Activated CD8-positive, alpha-beta memory T cell treated with anti-CD3 and anti-CD28 coated beads, Interleukin-2, amount 50 U/mL, for 1 hour (primary cell): Measurements from ENCODE around the gene TBC1D4.
"Not testable (repeated sequence)": the region's sequence is repeated elsewhere in the genome, so short reads cannot be mapped to it uniquely, and the experiment has no call there.

Source experiments
- DNase-seq: peaks from one replicate; pipeline ENCODE4 v3.0.0-alpha.2; 2020; ENCODE audit errors: extremely low read depth

TBC1D4 gene

DNA sequence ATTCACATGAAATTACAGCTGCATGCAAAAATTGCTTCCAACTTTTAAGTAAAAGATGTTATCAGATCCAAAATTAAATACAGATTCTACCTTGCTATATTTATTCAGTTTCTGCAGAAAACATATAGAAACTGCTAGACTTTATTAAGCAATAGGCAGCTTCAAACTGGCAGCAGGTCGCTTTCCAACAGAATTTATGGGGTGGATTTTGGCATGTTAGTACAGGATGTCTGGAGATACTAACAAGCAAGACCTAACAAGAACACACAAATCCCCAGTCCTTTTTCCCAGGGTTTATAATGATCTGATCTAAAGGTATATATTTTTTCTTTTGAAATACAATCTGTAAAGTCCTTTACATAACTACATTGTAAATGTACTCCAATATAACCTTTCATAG, 27.5 kb downstream of the TBC1D4 start:
- no peak for DNase-seq

DNA sequence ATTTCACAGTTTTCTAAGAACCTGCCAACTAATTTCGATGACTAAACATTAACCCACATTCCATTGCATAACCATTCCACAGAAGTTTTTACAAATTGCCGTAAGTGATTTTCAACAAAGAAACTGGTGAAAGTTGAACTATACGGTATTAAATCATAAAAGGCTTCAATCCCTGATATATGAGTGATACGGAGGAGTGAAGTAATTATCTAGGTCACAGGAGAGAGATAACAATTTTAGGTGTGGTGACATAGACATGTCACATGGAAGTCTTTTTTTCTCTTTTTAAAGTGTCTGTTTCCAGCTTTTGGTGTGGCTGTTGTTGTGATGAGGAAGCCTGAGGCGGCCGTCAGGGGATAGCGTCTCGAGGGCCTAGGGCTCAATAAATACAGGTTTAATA, 29.4 kb downstream of the TBC1D4 start:
- no peak for DNase-seq

DNA sequence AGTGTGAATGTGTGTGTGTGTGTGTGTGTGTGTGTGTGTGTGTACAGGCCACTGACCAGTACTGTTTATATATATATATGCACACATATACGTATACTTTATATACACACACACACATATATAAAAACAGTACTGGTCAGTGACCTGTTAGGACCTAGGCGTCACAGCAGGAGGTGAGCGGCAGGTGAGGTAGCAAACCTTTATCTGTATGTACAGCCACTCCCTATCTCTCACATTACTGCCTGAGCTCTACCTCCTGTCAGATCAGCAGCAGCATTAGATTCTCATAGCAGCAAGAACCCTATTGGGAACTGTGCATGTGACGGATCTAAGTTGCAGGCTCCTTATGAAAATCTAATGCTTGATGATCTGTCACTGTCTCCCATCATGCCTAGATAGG, 34.5 kb downstream of the TBC1D4 start:
- no peak for DNase-seq

DNA sequence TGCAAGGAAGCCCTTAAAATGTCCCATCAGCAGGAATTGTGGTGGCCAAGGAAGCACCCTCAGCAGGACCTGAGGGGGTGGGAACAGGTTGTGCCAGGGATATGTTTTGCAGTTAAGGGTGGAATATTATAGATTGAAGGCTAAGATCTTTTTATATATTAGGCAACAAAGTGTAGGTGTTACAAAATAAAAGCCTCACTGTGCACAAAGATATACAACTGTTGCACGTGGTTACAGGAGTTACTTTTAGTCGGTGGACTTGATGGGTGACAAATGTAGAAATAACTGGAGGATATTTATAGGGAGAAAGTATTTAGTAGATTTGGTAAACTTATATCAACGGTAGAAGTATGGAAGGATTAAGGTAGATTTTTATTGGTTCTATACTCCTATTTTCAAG, 35.1 kb downstream of the TBC1D4 start:
- DNase-seq, result no peak

DNA sequence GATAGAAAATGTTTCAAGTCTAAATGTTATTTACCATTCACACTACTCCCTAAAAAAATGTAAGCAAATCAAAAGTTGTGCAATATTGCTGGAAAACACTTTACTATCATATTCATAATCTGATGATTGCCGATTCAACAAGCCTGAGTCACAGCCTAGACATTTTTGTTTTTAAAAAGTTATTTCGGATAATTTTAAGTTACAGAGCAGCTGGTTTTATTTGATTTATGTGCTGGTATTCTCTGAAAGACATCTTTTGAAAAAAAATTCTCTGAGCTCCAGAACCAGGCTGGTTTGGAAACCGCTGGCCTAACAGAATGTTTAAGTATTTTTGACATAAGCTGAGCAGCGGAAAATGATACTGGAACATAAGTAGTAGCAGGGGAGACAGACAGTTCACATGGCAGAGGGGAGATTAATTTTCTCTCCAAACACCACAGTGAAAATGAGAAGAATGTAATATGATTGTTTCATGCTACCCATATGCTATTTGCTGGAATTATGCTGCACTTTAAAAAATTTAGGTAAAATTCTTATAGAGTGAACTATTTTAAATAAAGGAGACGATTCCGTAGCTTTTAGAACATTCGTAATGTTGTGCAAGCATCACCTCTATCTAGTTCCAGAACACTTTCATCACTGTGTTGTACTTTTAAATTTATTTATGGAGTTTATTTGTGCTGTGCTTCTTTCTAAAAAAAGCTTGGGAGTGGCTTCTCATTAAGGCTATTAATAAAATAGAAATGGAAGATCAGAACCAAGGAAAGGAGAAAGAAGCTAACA, 36.1 kb downstream of the TBC1D4 start:
- no peak for DNase-seq

DNA sequence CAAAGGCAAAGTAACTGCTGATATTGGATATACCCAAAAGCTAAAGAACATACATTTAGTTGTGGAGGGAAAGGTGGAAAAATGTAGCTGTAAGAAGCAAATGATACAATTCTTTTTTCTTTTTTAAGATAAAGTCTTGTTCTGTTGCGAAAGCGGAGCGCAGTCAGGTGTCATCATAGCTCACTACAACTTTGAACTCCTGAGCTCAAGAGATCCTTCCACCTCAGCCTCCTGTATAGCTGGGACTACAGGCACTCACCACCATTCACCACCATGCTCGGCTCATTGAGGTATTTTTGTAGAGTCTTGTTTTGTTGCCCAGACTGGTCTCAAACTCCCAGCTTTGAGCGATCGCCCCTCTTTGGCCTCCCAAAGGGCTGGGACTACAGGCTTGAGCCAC, 38.0 kb downstream of the TBC1D4 start:
- no peak for DNase-seq

DNA sequence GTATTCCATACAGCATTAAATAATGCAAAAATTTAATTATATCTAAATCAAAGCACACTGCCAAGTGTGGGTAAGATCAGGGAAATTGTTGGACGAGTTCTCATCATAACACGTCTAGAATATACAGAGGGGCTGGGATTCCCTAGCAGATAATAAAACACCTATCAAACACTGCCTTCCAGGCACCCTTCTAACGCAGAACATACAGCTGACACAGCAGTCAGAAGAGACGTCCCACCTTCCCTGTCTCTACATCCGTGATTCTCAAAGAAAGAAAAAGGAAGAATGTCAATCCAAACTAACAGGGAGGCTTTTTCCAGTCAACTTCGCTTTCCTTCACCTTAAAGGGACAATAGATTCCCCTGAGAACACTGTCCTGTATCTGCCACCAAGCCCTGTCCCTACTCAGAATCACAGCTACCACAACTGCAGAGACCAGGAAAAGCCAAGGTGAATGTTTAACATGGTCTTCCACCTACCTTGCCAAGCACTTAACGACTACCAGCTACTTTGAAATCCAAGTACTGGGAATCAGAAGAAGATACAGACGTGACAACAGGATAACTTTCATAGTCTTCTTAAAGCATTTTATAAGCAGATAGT, 38.5 kb downstream of the TBC1D4 start:
- DNase-seq, result no peak

DNA sequence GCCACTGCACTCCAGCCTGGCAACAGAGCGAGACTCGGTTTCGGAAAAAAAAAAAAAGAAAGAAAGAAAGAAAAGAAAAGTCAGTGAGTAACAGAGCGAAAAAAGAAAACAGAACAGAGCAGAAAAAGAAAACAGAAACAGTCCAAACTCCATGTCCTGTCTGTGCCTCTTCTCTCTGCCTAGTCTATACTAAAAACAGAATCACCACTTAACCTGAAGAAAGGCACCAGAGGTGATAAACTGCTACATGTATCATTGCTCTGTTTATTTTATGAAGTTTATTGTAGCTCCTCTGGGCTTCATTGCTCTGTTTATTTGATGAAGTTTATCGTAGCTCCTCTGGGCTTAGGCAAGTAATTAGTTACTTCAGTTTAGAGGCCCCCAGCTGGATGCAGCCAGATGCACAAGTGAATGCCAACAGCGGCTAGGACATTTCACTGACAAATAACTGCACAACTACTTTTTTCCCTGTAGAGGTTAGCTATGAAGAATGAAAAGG, 39.2 kb downstream of the TBC1D4 start:
- no peak for DNase-seq

DNA sequence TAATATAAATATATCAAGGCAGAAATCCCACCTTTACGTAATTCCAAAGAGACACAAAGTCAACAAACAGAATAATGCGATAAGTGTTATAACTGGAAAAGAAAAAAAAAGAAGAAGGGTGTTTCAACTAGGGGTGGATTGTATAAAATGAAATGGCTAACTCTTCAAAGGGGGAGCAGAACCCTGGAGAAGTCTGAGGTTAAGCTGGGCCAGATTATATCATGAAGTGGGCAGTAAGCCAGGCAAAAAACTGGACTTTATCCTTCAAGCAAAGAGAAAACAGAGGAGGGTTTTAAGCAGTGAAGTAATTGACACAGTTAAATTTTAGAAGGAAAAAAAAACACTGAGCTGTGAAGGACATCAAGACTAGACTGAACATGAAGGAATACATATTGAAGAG, 41.9 kb downstream of the TBC1D4 start:
- no peak for DNase-seq

DNA sequence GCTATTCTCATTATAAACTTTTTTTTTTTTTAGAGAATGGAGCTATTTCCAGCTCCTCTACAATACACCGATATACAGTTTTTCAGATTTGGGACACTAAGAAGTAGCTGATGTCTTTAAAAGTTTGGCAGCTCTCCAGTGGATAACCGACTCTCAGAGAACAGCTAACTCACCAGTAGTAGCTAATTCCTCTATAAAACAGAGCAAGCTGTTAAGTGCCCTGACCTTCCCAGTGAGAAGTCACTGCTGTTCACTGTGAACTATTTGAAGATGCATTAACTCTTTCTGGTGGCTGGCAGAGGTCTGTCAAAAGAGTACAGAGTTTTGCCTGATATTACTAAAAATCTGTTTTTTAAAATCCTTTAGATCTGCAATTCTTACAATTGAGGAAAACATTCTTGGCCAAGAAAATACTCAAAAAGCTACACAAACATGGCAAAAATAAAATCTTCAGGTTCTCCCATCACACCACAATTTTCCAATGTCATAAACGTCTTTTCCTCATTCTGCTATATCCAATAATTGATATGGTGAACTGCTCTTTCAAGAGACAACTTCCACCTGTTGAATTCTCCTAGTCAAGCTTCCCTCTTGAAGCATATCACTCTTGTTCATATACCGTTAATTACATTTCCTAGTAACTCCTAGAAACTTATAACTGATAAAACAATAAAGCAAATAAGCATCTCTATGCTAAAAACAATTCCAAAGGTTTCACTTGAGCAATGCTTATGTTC, 44.2 kb downstream of the TBC1D4 start:
- no peak for DNase-seq

DNA sequence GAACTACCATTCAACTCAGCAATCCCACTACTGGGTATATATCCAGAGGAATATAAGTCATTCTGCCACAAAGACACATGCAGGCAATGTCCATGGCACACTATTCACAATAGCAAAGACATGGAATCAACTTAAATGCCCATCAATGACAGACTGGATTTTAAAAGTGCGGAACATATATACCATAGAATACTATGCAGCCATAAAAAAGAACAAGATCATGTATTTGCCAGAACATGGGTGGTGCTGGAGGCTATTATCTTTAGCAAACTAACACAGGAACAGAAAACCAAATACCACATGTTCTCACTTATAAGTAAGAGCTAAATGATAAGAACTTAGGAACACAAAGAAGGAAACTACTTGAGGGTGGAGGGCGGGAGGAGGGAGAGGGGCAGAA, 47.8 kb downstream of the TBC1D4 start:
- not testable (repeated sequence) for DNase-seq

DNA sequence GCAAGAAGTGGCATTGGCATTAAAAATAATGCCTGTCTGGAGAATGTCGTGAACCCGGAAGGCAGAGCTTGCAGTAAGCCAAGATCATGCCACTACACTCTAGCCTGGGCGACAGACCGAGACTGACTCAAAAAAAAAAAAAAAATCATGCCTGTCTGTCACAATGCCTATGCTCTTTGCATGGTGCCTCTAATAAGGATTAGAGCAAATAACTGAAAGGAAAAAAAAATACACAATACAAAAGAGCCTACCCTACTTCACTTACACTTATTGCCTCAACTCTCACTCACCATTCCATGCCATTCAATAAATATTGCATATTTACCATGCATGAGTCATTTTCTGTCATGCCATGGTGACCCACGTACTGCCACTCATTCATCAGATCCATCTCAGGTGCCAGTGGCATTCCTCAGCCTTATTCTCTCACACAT, 49.1 kb downstream of the TBC1D4 start:
- DNase-seq, result no peak

DNA sequence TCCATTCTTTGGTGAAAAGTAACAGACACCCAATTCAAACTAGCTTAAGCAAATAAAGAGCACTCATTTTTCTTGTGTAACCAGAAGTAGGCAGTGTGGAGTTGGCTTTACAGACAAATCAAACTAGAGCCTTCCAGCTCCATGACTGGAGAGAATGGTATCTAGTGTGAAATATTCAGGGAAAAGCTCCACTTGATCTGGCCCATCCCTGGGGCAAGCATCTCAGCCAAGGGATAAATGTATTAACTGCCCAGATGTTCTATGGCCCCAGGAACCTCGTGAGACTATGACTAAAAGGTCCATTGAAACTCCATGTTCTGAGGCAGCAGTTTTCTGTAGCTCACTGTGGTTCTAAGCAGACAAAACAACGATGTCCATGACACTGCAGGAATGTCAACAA, 49.9 kb downstream of the TBC1D4 start:
- no peak for DNase-seq

DNA sequence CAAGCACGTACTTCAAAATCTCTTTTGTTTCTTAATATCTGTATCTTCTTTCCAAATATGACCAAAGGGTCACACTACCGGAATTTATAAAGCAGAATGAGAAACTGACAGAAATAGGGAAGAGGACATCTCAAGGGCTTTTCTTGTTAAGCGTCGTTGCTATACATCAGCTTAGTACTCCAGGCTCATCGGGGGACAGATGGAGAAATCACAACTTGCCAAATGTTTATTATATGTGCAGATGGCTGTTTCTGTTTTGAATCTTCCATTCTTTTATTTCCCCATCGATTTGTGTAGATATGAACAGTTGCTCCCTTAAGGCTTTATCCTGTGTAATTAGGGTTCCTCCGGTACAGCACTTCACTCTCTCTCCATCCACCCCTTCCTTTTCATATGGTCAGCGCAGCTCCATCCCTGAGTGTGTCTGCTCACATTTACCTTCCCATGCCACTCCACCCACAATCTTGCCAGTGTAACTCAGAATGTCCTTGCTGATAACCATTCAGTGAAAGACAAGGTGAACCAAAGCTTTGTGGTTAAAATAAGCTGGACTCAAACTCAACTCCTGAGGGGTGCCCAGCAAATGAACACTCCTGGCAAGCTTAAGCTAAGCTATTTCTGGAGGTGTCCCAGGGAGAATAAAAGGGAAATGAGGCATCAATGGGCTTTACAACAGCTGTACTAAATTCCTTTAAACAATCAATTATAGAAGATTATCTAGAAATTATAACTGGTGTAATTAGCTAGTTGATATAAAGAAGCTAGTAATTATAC, 51.3 kb downstream of the TBC1D4 start:
- no peak for DNase-seq

DNA sequence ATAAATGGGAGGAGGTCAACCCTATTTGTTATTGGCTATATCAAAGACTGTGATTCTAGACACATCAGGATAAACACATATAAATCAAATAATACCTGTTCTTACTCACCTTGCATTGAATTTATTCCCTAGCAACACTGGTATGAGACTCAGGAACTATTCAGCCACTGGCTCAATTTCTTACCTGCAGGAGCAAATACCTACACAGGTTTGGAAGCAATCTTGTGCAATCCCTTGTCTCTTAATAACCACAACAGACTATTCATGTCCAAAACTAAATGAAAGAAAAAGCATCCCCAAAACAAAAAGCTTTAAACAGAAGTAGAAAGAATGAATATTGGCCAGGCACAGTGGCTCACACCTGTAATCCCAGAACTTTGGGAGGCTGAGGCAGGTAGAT, 55.5 kb downstream of the TBC1D4 start:
- no peak for DNase-seq

DNA sequence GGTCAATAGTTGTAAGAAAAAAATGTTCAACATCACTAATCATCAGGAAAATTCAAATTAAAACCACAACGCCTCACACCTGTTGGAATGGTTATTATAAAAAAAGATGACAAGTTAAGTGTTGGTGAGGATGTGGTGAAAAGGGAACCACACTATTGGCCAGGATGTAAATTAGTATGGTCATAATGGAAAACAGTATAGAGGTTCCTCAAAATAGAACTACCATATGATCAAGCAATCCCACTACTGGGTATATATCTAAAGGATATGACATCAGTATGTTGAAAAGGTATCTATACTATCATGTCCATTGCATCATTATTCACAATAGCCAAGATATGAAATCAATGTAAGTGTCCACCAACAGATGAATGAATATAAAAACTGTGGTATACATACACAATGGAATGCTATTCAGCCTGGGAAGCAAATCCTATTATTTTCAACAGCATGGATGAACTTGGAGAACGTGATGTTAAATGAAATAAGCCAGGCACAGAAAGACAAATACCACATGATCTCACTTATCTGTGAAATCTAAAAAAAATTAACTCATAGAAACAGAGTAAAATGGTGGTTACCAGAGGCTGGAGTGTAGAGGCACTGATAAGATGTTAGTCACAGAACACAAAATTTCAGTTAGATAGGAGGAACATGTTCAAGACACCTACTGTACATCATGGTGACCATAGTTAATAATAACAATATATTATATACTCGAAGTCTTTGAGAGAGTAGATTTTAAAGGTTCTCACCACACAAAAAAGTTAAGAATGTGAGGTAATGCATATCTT, 56.6 kb downstream of the TBC1D4 start:
- no peak for DNase-seq

DNA sequence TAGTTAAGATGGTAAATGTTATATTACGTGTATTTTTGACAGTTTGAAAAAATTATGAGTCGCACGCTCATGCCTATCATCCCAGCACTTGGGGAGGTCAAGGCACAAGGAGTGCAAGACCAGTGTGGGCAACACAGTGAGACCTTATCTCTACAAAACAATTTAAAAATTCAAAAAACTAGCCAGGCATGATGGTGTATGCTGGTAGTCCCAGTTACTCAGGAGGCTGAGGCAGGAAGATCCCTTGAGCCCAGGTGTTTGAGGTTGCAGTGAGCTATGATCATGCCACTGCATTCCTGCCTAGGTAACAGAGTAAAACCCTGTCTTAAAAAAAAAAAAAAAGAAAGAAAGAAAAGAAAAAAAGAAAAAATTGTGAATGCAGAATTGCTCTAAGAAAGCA, 58.0 kb downstream of the TBC1D4 start:
- no peak for DNase-seq

DNA sequence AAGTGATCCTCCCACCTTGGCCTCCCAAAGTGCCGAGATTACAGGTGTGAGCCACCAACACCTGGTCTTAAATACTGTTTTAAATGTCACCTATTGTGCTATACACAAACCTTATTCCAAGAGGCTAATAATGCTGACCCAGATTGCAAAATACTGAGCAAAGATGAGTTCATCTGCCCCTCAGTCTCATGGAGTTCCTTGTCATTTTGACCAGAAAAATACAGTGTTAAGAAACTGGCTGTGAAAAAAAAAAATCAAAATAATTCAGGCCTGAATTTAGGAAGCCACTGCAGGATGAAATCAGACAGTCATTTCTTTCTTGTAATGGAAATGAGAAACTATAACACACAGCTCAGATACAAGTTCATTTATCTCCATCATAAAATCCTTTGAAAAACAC, 59.9 kb downstream of the TBC1D4 start:
- DNase-seq, result no peak

DNA sequence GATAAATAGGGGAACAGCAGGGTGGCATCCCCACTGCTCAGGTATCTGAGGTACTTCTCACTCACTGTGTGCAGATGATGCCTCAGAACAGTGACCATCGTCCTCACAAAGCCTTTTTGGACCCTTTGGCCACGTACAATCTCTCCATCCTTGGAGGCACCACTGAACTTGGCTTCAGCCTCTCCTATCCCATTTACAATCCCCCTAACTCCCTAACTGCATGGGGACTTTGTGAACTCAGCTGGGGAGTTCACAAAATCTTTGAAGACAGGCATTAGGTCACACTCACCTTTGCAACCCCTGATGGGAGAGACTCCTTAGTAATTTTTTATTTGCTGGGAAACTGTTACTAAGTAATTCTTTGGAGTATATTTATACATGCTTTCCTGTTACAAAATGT, 60.8 kb downstream of the TBC1D4 start:
- no peak for DNase-seq

DNA sequence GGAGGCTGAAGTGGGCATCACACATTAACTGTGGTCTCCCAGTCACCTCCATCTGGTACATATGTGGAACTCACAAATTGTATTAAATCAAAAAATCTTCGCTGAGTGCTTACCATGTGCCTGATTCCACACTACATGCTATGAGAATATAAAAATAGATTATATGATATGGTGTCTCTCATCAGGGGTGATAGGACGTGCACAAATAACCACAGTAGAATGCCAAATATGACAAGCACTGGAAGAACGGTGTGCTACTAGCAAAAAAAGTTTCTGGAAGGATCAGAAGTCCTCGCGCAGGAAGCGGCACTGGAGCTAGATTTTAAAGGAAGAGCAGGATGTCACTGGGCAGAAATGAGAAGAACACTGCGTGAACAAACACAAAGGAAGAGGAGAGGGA, 62.3 kb downstream of the TBC1D4 start:
- no peak for DNase-seq

DNA sequence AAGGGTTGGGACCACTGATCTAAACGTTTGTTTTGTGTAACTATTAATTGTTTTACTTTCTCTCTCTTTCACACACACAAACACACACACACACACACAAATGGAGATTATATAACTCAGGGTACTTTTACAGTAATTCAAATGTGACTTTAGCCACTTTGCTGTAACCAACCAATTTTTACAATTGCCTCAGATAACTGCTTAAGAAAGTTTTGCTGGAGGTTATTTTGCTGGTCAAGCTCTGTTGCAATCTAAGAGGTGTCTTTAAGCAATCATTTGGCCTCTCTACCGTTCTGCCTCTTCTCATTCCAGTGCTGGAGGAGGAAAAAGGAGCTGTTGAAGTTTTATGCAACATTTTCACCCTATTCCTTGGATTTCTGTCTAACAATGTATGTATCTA, 63.0 kb downstream of the TBC1D4 start:
- DNase-seq, result no peak
